Thyroid gland (tissue), 4 donors: ENCODE results near the gene RNF220. TPM values are rescaled to one million over a fixed set of nuclear protein-coding genes. Genes with fewer than 3 reads are reported as not detected.

ENCODE experiments used
- DNase-seq, 2 donors: peaks; one replicate each; pipeline ENCODE4 v3.0.0-alpha.2; 2019
- H3K27ac ChIP-seq, 3 donors: fragments of 200-600 bp; sonication (generic); 1 replicate in 2 of 3; 2 replicates in 1 of 3; pipeline ENCODE4 v1.5.1; 2016 to 2019; ENCODE audit warnings: mild to moderate bottlenecking in 1 of 3, moderate library complexity in 1 of 3
- H3K27me3 ChIP-seq: fragments of 200-600 bp; sonication (generic); one replicate; pipeline ENCODE4 v1.5.1; 2019
- H3K36me3 ChIP-seq, 2 donors: fragments of 200-600 bp; sonication (generic); one replicate each; pipeline ENCODE4 v1.5.1; 2016 to 2019
- H3K4me1 ChIP-seq, 2 donors: fragments of 200-600 bp; sonication (generic); one replicate each; pipeline ENCODE4 v1.5.1; 2017 to 2019
- H3K4me3 ChIP-seq, 3 donors: fragments of 200-600 bp; sonication (generic); replicated peaks in 1 of 3; 1 replicate in 2 of 3; 2 replicates in 1 of 3; pipeline ENCODE4 v1.5.1; 2016; ENCODE audit warnings: mild to moderate bottlenecking in 1 of 3
- H3K9me3 ChIP-seq: fragments of 200-600 bp; sonication (generic); one replicate; pipeline ENCODE4 v1.5.1; 2017
- CTCF ChIP-seq, 6 experiments: fragments of 200-600 bp in 3 of 6; fragments of 450-650 bp in 3 of 6; sonication (generic) in 3 of 6; IDR thresholded peaks; one replicate each; pipeline ENCODE4 v1.5.1; 2016 to 2019; ENCODE audit warnings: antibody characterized with exemption in 6 of 6, mild to moderate bottlenecking in 2 of 6, inconsistent platforms in 1 of 6, moderate library complexity in 1 of 6
- POLR2A ChIP-seq, 2 donors: fragments of 450-650 bp; IDR thresholded peaks; one replicate each; pipeline ENCODE4 v1.6.1; 2017; ENCODE audit warnings: antibody characterized with exemption in 2 of 2, mild to moderate bottlenecking in 2 of 2, moderate library complexity in 1 of 2
- WGBS, 2 donors: methylation state at CpG; one replicate each; pipeline ENCODE4 v1.1.5; 2017; 5-methylcytosine and 5-hydroxymethylcytosine counted together
- intact Hi-C: fragments of 100-400 bp; cut with DNase I; formaldehyde crosslinking; loops from one replicate; pipeline ENCODE4 v1.15.1; 2023
- total RNA-seq, 4 donors: library from RNA; depleted of rRNA; stranded (reverse); fragments of >200 nt; gene quantifications; one replicate each; pipeline ENCODE4 v1.2.3, GENCODE V29; 2016

Gene RNF220
- total RNA-seq, 4 donors from 2014 or later = 88.7 to 117 (median 102) TPM

GRCh38 chr1:44674113-44675000, 269.3 kb downstream of the RNF220 start, which contains the start of the genes ARMH1 and TMEM53:
ARMH1 (plus strand) TSS chr1:44674714; CDS start chr1:44689698, 14,984 bp downstream.
TMEM53 (minus strand) TSS chr1:44674481; CDS start chr1:44674391, 90 bp downstream.
- no peaks in the 10 kb centered on the region for H3K36me3 ChIP-seq
- H3K27me3 ChIP-seq = no peaks in the 10 kb centered on the region
- H3K27ac ChIP-seq = peak within 1 kb of the TSS; percentile 83 to 96 (median 86)
- H3K4me3 ChIP-seq = peak within 1 kb of the TSS; percentile 20 to 44 (median 29)
- no peaks in the 10 kb centered on the region for H3K9me3 ChIP-seq
- TF ChIP-seq POLR2A (IDR thresholded peaks at IDR 0.05) = peak; percentile 45 to 84
- no peak for TF ChIP-seq CTCF (IDR thresholded peaks at IDR 0.05)
- WGBS, 2 donors = 1% methylated on average over 19 to 36 of the region's 56 CpGs
- peak; percentile 99 to 100 for DNase-seq
- H3K4me1 ChIP-seq = peaks cover 15 to 33% of the 10 kb centered on the region in 2 donors
- intact Hi-C loops = no loop called here

- Histone ChIP-seq H3K4me3 (peak overlapping the region in 1 of 3 donors; percentile 44), H3K27ac (peak overlapping the region in 2 of 3 donors; percentile 59 to 96), H3K27me3 (no peaks in the 10 kb centered on the region), H3K4me1 (peaks cover 15 to 33% of the 10 kb centered on the region in 2 donors), H3K9me3 (no peaks in the 10 kb centered on the region), H3K36me3 (no peaks in the 10 kb centered on the region)
- TF ChIP-seq CTCF (IDR thresholded peaks at IDR 0.05) (no peak), POLR2A (IDR thresholded peaks at IDR 0.05) (no peak)
- 86% methylated on average over 7 of the region's 7 CpGs for WGBS, 2 donors
- DNase-seq = no peak
- intact Hi-C loops = no loop called here
Observed at GRCh38 chr1:44675186-44675585, 270.1 kb downstream of the RNF220 start.

GRCh38 chr1:44676484-44677200, 271.6 kb downstream of the RNF220 start:
- no peaks in the 10 kb centered on the region for H3K36me3 ChIP-seq
- peaks cover 15 to 33% of the 10 kb centered on the region in 2 donors for H3K4me1 ChIP-seq
- H3K4me3 ChIP-seq = no peak overlapping the region
- H3K27me3 ChIP-seq = no peaks in the 10 kb centered on the region
- intact Hi-C loops = no loop called here
- no peaks in the 10 kb centered on the region for H3K9me3 ChIP-seq
- no peak for TF ChIP-seq POLR2A (IDR thresholded peaks at IDR 0.05)
- no peak for TF ChIP-seq CTCF (IDR thresholded peaks at IDR 0.05)
- WGBS, 2 donors = 80 to 81% methylated on average over 5 of the region's 5 CpGs
- no peak overlapping the region for H3K27ac ChIP-seq
- DNase-seq = no peak

DNA sequence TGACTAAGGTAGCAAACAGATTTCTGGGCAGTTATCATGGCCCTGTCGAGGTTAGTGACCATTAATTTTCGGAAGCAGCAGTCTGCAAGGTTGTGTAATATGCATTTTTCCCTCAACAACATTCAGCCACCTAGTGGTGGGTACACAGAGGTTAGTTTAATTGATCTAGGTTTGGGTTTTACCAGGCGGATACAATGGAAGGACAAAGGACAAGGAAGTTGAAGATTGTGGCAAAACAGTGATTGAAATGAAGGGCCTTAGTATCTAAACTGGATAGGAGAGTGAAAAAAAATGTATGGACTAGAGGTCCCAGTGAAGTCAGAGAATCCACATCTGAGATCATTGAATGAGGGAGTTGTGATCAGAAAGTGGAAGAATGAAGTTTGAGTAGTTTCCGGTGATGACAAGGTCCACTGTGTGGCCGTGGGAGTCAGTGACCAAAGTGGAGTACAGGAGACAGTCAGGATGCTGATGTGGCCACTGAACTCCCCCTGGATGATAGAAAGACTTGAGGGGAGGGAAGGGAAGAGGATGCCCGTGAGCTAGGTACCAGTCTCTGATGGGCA, 272.2 kb downstream of the RNF220 start:
- peaks cover 15 to 28% of the 10 kb centered on the region in 2 donors for H3K4me1 ChIP-seq
- H3K27me3 ChIP-seq = no peaks in the 10 kb centered on the region
- no peaks in the 10 kb centered on the region for H3K36me3 ChIP-seq
- no peak for TF ChIP-seq POLR2A (IDR thresholded peaks at IDR 0.05)
- TF ChIP-seq CTCF (IDR thresholded peaks at IDR 0.05) = peak in 4 of 6 experiments; percentile 20 to 51 (median 40)
- no peak overlapping the region for H3K27ac ChIP-seq
- 75% methylated on average over 6 of the region's 6 CpGs for WGBS, 2 donors
- no peak for DNase-seq
- intact Hi-C loops = no loop called here
- H3K4me3 ChIP-seq = no peak overlapping the region
- no peaks in the 10 kb centered on the region for H3K9me3 ChIP-seq
